DND-41 (cell line): ENCODE measurements around the gene CEP41.

ENCODE experiments used
- ATAC-seq: fragments of 200-7000 bp; cut with Tn5 transposase; 3 replicates; pipeline ENCODE4 v1.9.1; 2021; ENCODE audit warnings: low read depth; ENCODE audit not compliant: insufficient read depth
- DNase-seq: peaks from one replicate; pipeline ENCODE4 v3.0.0-alpha.2; 2020
- H2AFZ ChIP-seq: 2 replicates; pipeline ENCODE4 v1.6.0; 2012; ENCODE audit warnings: low read depth, low read length
- H3K27ac ChIP-seq: 2 replicates; pipeline ENCODE4 v1.5.1; 2012; ENCODE audit warnings: low read length, inconsistent platforms
- H3K27me3 ChIP-seq: fragments of 200-600 bp; sonication (generic); 2 replicates; pipeline ENCODE4 v1.6.0; 2012; ENCODE audit warnings: low read length, mild to moderate bottlenecking, inconsistent platforms; ENCODE audit not compliant: insufficient read depth, poor library complexity
- H3K36me3 ChIP-seq: 2 replicates; pipeline ENCODE4 v1.5.1; 2012; ENCODE audit warnings: low read length, inconsistent platforms; ENCODE audit not compliant: insufficient read depth
- H3K4me1 ChIP-seq: 2 replicates; pipeline ENCODE4 v1.5.1; 2012; ENCODE audit warnings: mild to moderate bottlenecking, low read length; ENCODE audit not compliant: insufficient read depth
- H3K4me2 ChIP-seq: 2 replicates; pipeline ENCODE4 v1.6.0; 2012; ENCODE audit warnings: mild to moderate bottlenecking, moderate library complexity, low read length, inconsistent platforms; ENCODE audit not compliant: insufficient read depth
- H3K4me3 ChIP-seq, 2 experiments: fragments of 200-600 bp in 1 of 2; shearing (Covaris generic) in 1 of 2; 2 replicates each; pipeline ENCODE4 v1.5.1; 2012 to 2016; ENCODE audit warnings: inconsistent platforms in 2 of 2, low read length in 2 of 2, mild to moderate bottlenecking in 2 of 2, low read depth in 1 of 2, moderate library complexity in 1 of 2
- H3K79me2 ChIP-seq: 2 replicates; pipeline ENCODE4 v1.6.0; 2012; ENCODE audit warnings: low read length, inconsistent platforms; ENCODE audit not compliant: insufficient read depth
- H3K9ac ChIP-seq: 2 replicates; pipeline ENCODE4 v1.6.0; 2012; ENCODE audit warnings: low read depth, mild to moderate bottlenecking, inconsistent platforms, low read length, moderate library complexity
- H3K9me3 ChIP-seq: 2 replicates; pipeline ENCODE4 v1.5.1; 2012; ENCODE audit warnings: low read length, moderate library complexity, mild to moderate bottlenecking, inconsistent platforms; ENCODE audit not compliant: insufficient read depth, severe bottlenecking
- H4K20me1 ChIP-seq: 2 replicates; pipeline ENCODE4 v1.6.0; 2012; ENCODE audit warnings: low read length; ENCODE audit not compliant: insufficient read depth
- CTCF ChIP-seq: IDR thresholded peaks from 2 replicates; pipeline ENCODE4 v1.5.1; 2012; ENCODE audit warnings: borderline replicate concordance, low read length, moderate library complexity, mild to moderate bottlenecking; ENCODE audit not compliant: poor library complexity, severe bottlenecking; ENCODE audit errors: extremely low read depth
- EZH2 ChIP-seq: IDR thresholded peaks from 3 replicates; pipeline ENCODE4 v1.6.1; 2012; ENCODE audit warnings: borderline replicate concordance, low read depth, mild to moderate bottlenecking, moderate library complexity, low read length, inconsistent platforms; ENCODE audit not compliant: severe bottlenecking

The CEP41 gene

GRCh38 chr7:130446259-130446658, 5.4 kb upstream of the CEP41 start:
- no peak overlapping the region for H3K27ac ChIP-seq

GRCh38 chr7:130444751-130445407, 4.1 kb upstream of the CEP41 start:
- Histone ChIP-seq H2AFZ (0 out of 2 replicates have a peak overlapping the region, but pooled peaks have one; percentile 18), H3K4me2 (no peak overlapping the region), H3K4me1 (peaks cover 14% of the 10 kb centered on the region), H3K4me3 (no peak overlapping the region), H3K36me3 (no peaks in the 10 kb centered on the region), H3K9ac (no peak overlapping the region), H4K20me1 (no peaks in the 10 kb centered on the region), H3K27ac (no peak overlapping the region), H3K79me2 (peaks cover 4% of the 10 kb centered on the region; the same call in 1 of the 2 replicates), H3K9me3 (peaks cover 4% of the 10 kb centered on the region), H3K27me3 (no peaks in the 10 kb centered on the region)
- ATAC-seq (no peak), DNase-seq (no peak)
- TF ChIP-seq EZH2 (no peak), CTCF (no peak)

More at GRCh38 chr7:130446259-130446658, 5.4 kb upstream of the CEP41 start:
- no peaks in the 10 kb centered on the region for H3K36me3 ChIP-seq
- no peaks in the 10 kb centered on the region for H3K79me2 ChIP-seq
- H3K4me1 ChIP-seq = peaks cover 7% of the 10 kb centered on the region
- H3K27me3 ChIP-seq = no peaks in the 10 kb centered on the region
- TF ChIP-seq EZH2 (no peak), CTCF (no peak)
- no peak overlapping the region for H2AFZ ChIP-seq
- H3K9ac ChIP-seq = no peak overlapping the region
- H3K4me3 ChIP-seq = no peak overlapping the region
- ATAC-seq (no peak), DNase-seq (no peak)
- H4K20me1 ChIP-seq = no peaks in the 10 kb centered on the region
- H3K9me3 ChIP-seq = peaks cover 4% of the 10 kb centered on the region
- no peak overlapping the region for H3K4me2 ChIP-seq

GRCh38 chr7:130444234-130444633, 3.4 kb upstream of the CEP41 start:
- H3K27me3 ChIP-seq = no peaks in the 10 kb centered on the region
- DNase-seq (no peak), ATAC-seq (no peak)
- no peak overlapping the region for H3K27ac ChIP-seq
- peaks cover 21% of the 10 kb centered on the region for H3K4me1 ChIP-seq
- no peak overlapping the region for H3K9ac ChIP-seq
- no peak for TF ChIP-seq CTCF
- no peak for TF ChIP-seq EZH2
- H4K20me1 ChIP-seq = no peaks in the 10 kb centered on the region
- H3K4me2 ChIP-seq = no peak overlapping the region
- H2AFZ ChIP-seq = no peak overlapping the region
- peaks cover 4% of the 10 kb centered on the region; the same call in 1 of the 2 replicates for H3K79me2 ChIP-seq
- H3K36me3 ChIP-seq = no peaks in the 10 kb centered on the region
- no peak overlapping the region for H3K4me3 ChIP-seq
- peaks cover 4% of the 10 kb centered on the region for H3K9me3 ChIP-seq
